ENCODE data around the gene INO80D. TPM values are rescaled to one million over a fixed set of nuclear protein-coding genes. Genes with fewer than 3 reads are reported as not detected.

Gene INO80D
- total RNA-seq, 1 experiment from 2014 or later: 21.7 TPM

- no peak for DNase-seq (ENCODE audit: low spot score)
- Histone ChIP-seq H3K4me1 (ENCODE audit: insufficient read depth, low read length, poor library complexity, severe bottlenecking) (no peaks in the 10 kb centered on the region), H3K9me3 (ENCODE audit: low read depth, low read length, poor library complexity, severe bottlenecking) (no peaks in the 10 kb centered on the region), H3K27me3 (replicated peaks; ENCODE audit: insufficient read depth, low read depth, low read length, poor library complexity) (no peaks in the 10 kb centered on the region), H3K36me3 (ENCODE audit: insufficient read depth, low read length, poor library complexity, severe bottlenecking) (no peaks in the 10 kb centered on the region), H3K4me3 (ENCODE audit: low read depth, low read length, poor library complexity, severe bottlenecking) (no peak overlapping the region), H3K27ac (ENCODE audit: low read depth, low read length, poor library complexity, severe bottlenecking) (no peak overlapping the region)
- intact Hi-C loops (cut with micrococcal nuclease; ENCODE audit: unreplicated experiment): loop anchor here (5.0 to 10.0 kb wide), 2 partner anchors 1684 to 1801 kb away; no protein-coding TSS in a partner anchor
- no peak for TF ChIP-seq EZH2 (IDR thresholded peaks at IDR 0.05; ENCODE audit: borderline replicate concordance, low read depth, low read length, poor library complexity, severe bottlenecking)
- TF ChIP-seq, protein P1, sequence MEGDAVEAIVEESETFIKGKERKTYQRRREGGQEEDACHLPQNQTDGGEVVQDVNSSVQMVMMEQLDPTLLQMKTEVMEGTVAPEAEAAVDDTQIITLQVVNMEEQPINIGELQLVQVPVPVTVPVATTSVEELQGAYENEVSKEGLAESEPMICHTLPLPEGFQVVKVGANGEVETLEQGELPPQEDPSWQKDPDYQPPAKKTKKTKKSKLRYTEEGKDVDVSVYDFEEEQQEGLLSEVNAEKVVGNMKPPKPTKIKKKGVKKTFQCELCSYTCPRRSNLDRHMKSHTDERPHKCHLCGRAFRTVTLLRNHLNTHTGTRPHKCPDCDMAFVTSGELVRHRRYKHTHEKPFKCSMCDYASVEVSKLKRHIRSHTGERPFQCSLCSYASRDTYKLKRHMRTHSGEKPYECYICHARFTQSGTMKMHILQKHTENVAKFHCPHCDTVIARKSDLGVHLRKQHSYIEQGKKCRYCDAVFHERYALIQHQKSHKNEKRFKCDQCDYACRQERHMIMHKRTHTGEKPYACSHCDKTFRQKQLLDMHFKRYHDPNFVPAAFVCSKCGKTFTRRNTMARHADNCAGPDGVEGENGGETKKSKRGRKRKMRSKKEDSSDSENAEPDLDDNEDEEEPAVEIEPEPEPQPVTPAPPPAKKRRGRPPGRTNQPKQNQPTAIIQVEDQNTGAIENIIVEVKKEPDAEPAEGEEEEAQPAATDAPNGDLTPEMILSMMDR (conservative IDR thresholded peaks at IDR 0.05; ENCODE audit: low read depth, low read length): no peak
- ChIA-PET POLR2A (ENCODE audit: low non-redundant PET) (interaction anchor here (0.6 kb wide), 1 partner anchor 263 kb away, joined by 8 read pairs; no protein-coding TSS in a partner anchor), CTCF (no interaction called here)
- no TSS peak for BruUV-seq (replicated peaks)
Measured at GRCh38 chr2:205948496-205948837, 137.5 kb downstream of the INO80D start.

GRCh38 chr2:205947621-205948495, 138.1 kb downstream of the INO80D start:
- Histone ChIP-seq H3K27ac (ENCODE audit: low read depth, low read length, poor library complexity, severe bottlenecking) (no peak overlapping the region), H3K36me3 (ENCODE audit: insufficient read depth, low read length, poor library complexity, severe bottlenecking) (no peaks in the 10 kb centered on the region), H3K27me3 (replicated peaks; ENCODE audit: insufficient read depth, low read depth, low read length, poor library complexity) (no peaks in the 10 kb centered on the region), H3K4me3 (ENCODE audit: low read depth, low read length, poor library complexity, severe bottlenecking) (no peak overlapping the region), H3K9me3 (ENCODE audit: low read depth, low read length, poor library complexity, severe bottlenecking) (no peaks in the 10 kb centered on the region), H3K4me1 (ENCODE audit: insufficient read depth, low read length, poor library complexity, severe bottlenecking) (no peaks in the 10 kb centered on the region)
- CTCF ChIA-PET: interaction anchor here (0.7 to 1.0 kb wide), 3 partner anchors 12 to 23 kb away, joined by 3 to 4 read pairs (median 3); no protein-coding TSS in a partner anchor
- POLR2A ChIA-PET (ENCODE audit: low non-redundant PET): no interaction called here
- TF ChIP-seq, protein P1 (conservative IDR thresholded peaks at IDR 0.05; ENCODE audit: low read depth, low read length): peak; percentile 96
- TF ChIP-seq EZH2 (IDR thresholded peaks at IDR 0.05; ENCODE audit: borderline replicate concordance, low read depth, low read length, poor library complexity, severe bottlenecking): no peak
- intact Hi-C loops (cut with micrococcal nuclease; ENCODE audit: unreplicated experiment): loop anchor here (5.0 to 10.0 kb wide), 2 partner anchors 1683 to 1801 kb away; no protein-coding TSS in a partner anchor
- peak; percentile 72 for DNase-seq (ENCODE audit: low spot score)
- no TSS peak for BruUV-seq (replicated peaks)

DNA sequence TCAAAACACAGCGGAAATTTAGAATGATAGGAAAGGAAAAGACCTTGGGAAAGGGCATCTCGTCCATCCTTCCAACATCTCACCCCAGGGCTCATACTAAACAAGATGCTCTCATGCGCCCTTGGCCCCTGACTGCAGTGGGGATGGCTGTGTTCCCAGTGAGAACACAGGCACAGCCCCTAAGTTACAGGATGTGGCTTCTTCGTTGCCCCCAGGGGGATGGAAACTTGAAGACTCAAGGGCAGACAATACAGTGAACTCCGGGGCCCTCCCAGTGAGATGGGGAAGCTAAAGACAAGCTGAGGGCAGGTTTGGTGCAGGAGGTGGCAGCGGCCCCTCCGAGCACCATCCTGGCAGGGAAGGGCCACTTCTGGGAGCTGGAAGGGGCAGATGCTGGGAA, 139.7 kb downstream of the INO80D start:
- Histone ChIP-seq H3K36me3 (ENCODE audit: insufficient read depth, low read length, poor library complexity, severe bottlenecking) (no peaks in the 10 kb centered on the region), H3K27me3 (replicated peaks; ENCODE audit: insufficient read depth, low read depth, low read length, poor library complexity) (no peaks in the 10 kb centered on the region), H3K4me3 (ENCODE audit: low read depth, low read length, poor library complexity, severe bottlenecking) (no peak overlapping the region), H3K27ac (ENCODE audit: low read depth, low read length, poor library complexity, severe bottlenecking) (no peak overlapping the region), H3K4me1 (ENCODE audit: insufficient read depth, low read length, poor library complexity, severe bottlenecking) (no peaks in the 10 kb centered on the region), H3K9me3 (ENCODE audit: low read depth, low read length, poor library complexity, severe bottlenecking) (no peaks in the 10 kb centered on the region)
- no TSS peak for BruUV-seq (replicated peaks)
- ChIA-PET POLR2A (ENCODE audit: low non-redundant PET) (no interaction called here), CTCF (no interaction called here)
- intact Hi-C loops (cut with micrococcal nuclease; ENCODE audit: unreplicated experiment): loop anchor here (5.0 to 10.0 kb wide), 2 partner anchors 1681 to 1799 kb away; no protein-coding TSS in a partner anchor
- TF ChIP-seq EZH2 (IDR thresholded peaks at IDR 0.05; ENCODE audit: borderline replicate concordance, low read depth, low read length, poor library complexity, severe bottlenecking): no peak
- TF ChIP-seq, protein P1 (conservative IDR thresholded peaks at IDR 0.05; ENCODE audit: low read depth, low read length): no peak
- DNase-seq (ENCODE audit: low spot score): no peak

Other genes with a start within 250 kb of the INO80D start
- 134 and 151 TPM in 2 replicates for gene NDUFS1, start 73.3 kb upstream of the INO80D start, total RNA-seq (2021)
- 565 and 629 TPM in 2 replicates for gene EEF1B2, start 73.7 kb upstream of the INO80D start, total RNA-seq (2021)
- gene ZDBF2, start 188.5 kb upstream of the INO80D start, total RNA-seq (2021): 0.75 and 1.8 TPM in 2 replicates